HG03342 (cell line): Measurements from ENCODE around the gene ZRANB2.

ENCODE experiments used
- ATAC-seq: cut with Tn5 transposase; IDR thresholded peaks from one replicate; pipeline ENCODE4 v1.9.1; 2021; ENCODE audit warnings: mild to moderate bottlenecking, moderate library complexity; ENCODE audit not compliant: unreplicated experiment

The ZRANB2 gene

GRCh38 chr1:71071720-71072119 lies 9.1 kb downstream of the ZRANB2 start:
- ATAC-seq, result no peak

GRCh38 chr1:71068325-71069240 lies 12.3 kb downstream of the ZRANB2 start:
- ATAC-seq, result peak; percentile 63

- ATAC-seq, result no peak
Measured at GRCh38 chr1:71054791-71055190, 26.0 kb downstream of the ZRANB2 start.

GRCh38 chr1:71054281-71054731 lies 26.5 kb downstream of the ZRANB2 start:
- ATAC-seq, result no peak

- ATAC-seq, result no peak
Measured at GRCh38 chr1:71053758-71054157, 27.1 kb downstream of the ZRANB2 start.

- ATAC-seq, result no peak
Measured at GRCh38 chr1:71053146-71053545, 27.7 kb downstream of the ZRANB2 start.

- ATAC-seq, result peak; percentile 67
Measured at GRCh38 chr1:71049951-71050598, 30.8 kb downstream of the ZRANB2 start.

- ATAC-seq, result no peak
Measured at GRCh38 chr1:71047635-71048607, 32.9 kb downstream of the ZRANB2 start, which contains the start of gene PTGER3. Gene PTGER3, minus strand, starts transcription at chr1:71047816. Its CDS starts 239 bp downstream, at chr1:71047577.

GRCh38 chr1:71046891-71047634 lies 33.8 kb downstream of the ZRANB2 start:
- ATAC-seq, result no peak

GRCh38 chr1:71045463-71046028 lies 35.3 kb downstream of the ZRANB2 start:
- no peak for ATAC-seq

GRCh38 chr1:71044833-71045232 lies 36.0 kb downstream of the ZRANB2 start:
- no peak for ATAC-seq

- ATAC-seq, result no peak
Measured at GRCh38 chr1:71043065-71043464, 37.8 kb downstream of the ZRANB2 start.

GRCh38 chr1:71041806-71042205 lies 39.0 kb downstream of the ZRANB2 start:
- ATAC-seq, result no peak

GRCh38 chr1:71039661-71040262 lies 41.1 kb downstream of the ZRANB2 start:
- ATAC-seq, result no peak

GRCh38 chr1:71038942-71039341 lies 41.9 kb downstream of the ZRANB2 start:
- no peak for ATAC-seq

- ATAC-seq, result no peak
Measured at GRCh38 chr1:71037829-71038620, 42.8 kb downstream of the ZRANB2 start.

GRCh38 chr1:71037066-71037465 lies 43.8 kb downstream of the ZRANB2 start:
- ATAC-seq, result no peak

- ATAC-seq, result no peak
Measured at GRCh38 chr1:71033136-71033535, 47.7 kb downstream of the ZRANB2 start.

GRCh38 chr1:71031426-71031825 lies 49.4 kb downstream of the ZRANB2 start:
- no peak for ATAC-seq
